Liver (tissue), 9 donors: ENCODE measurements around the gene CLUH. TPM values are rescaled to one million over a fixed set of nuclear protein-coding genes. Genes with fewer than 3 reads are reported as not detected.
A peak's percentile ranks its signal among the peaks of the same experiment; 100 is the strongest.

Experiments
- DNase-seq: peaks from one replicate; pipeline ENCODE4 v3.0.0-alpha.2; 2017; ENCODE audit warnings: low spot score
- H3K27ac ChIP-seq, 2 donors: one replicate each; pipeline ENCODE4 v1.7.0; 2013; ENCODE audit warnings: inconsistent platforms in 2 of 2, low read length in 2 of 2, control low read depth in 1 of 2, low read depth in 1 of 2, mild to moderate bottlenecking in 1 of 2
- H3K27me3 ChIP-seq, 4 donors: one replicate each; pipeline versions ENCODE4 v1.6.1 to v1.7.0; 2013; ENCODE audit warnings: low read length in 3 of 4, inconsistent platforms in 1 of 4, mild to moderate bottlenecking in 1 of 4, moderate library complexity in 1 of 4; ENCODE audit not compliant: control insufficient read depth in 4 of 4, insufficient read depth in 4 of 4
- H3K36me3 ChIP-seq, 4 donors: one replicate each; pipeline versions ENCODE4 v1.6.1 to v1.7.0; 2013; ENCODE audit warnings: low read length in 3 of 4, mild to moderate bottlenecking in 3 of 4, low read depth in 1 of 4, moderate library complexity in 1 of 4; ENCODE audit not compliant: control insufficient read depth in 4 of 4, insufficient read depth in 3 of 4
- H3K4me1 ChIP-seq, 4 donors: one replicate each; pipeline versions ENCODE4 v1.6.1 to v1.7.0; 2013; ENCODE audit warnings: low read length in 3 of 4, mild to moderate bottlenecking in 3 of 4, moderate library complexity in 1 of 4; ENCODE audit not compliant: control insufficient read depth in 4 of 4, insufficient read depth in 4 of 4
- H3K4me3 ChIP-seq, 3 donors: one replicate each; pipeline versions ENCODE4 v1.6.1 to v1.7.0; 2013; ENCODE audit warnings: low read length in 3 of 3, control low read depth in 1 of 3, low read depth in 1 of 3, mild to moderate bottlenecking in 1 of 3
- H3K9ac ChIP-seq, 2 donors: one replicate each; pipeline ENCODE4 v1.7.0; 2013; ENCODE audit warnings: low read length in 2 of 2, mild to moderate bottlenecking in 2 of 2, moderate library complexity in 2 of 2, control low read depth in 1 of 2, low read depth in 1 of 2
- H3K9me3 ChIP-seq, 4 donors: one replicate each; pipeline versions ENCODE4 v1.6.1 to v1.7.0; 2013; ENCODE audit warnings: low read length in 3 of 4; ENCODE audit not compliant: control insufficient read depth in 4 of 4
- ATF3 ChIP-seq: IDR thresholded peaks from 2 replicates; pipeline ENCODE4 v1.6.1; 2016; ENCODE audit warnings: antibody characterized with exemption
- CTCF ChIP-seq: fragments of 150-350 bp; IDR thresholded peaks from 2 replicates; pipeline ENCODE4 v1.5.1; 2017; ENCODE audit warnings: improper control_type of control experiment, low read depth, low read length; ENCODE audit not compliant: missing input control
- EGR1 ChIP-seq, 2 donors: IDR thresholded peaks; 2 replicates each; pipeline ENCODE4 v1.6.1; 2016 to 2018; ENCODE audit warnings: antibody characterized with exemption in 2 of 2, low read depth in 2 of 2
- FOXA1 ChIP-seq: IDR thresholded peaks from 2 replicates; pipeline ENCODE4 v1.6.1; 2016; ENCODE audit warnings: antibody characterized with exemption
- FOXA2 ChIP-seq: IDR thresholded peaks from 2 replicates; pipeline ENCODE4 v1.6.1; 2016; ENCODE audit warnings: antibody characterized with exemption
- GABPA ChIP-seq, 2 donors: IDR thresholded peaks in 1 of 2; conservative IDR thresholded peaks in 1 of 2; 2 replicates each; pipeline ENCODE4 v1.6.1; 2016; ENCODE audit warnings: antibody characterized with exemption in 2 of 2, mild to moderate bottlenecking in 1 of 2, moderate library complexity in 1 of 2
- HNF4A ChIP-seq, 2 donors: conservative IDR thresholded peaks; 2 replicates each; pipeline ENCODE4 v1.6.1; 2016; ENCODE audit warnings: antibody characterized with exemption in 2 of 2, mild to moderate bottlenecking in 2 of 2
- HNF4G ChIP-seq: IDR thresholded peaks from 2 replicates; pipeline ENCODE4 v1.6.1; 2016; ENCODE audit warnings: antibody characterized with exemption
- JUND ChIP-seq, 2 donors: IDR thresholded peaks; 2 replicates each; pipeline ENCODE4 v1.6.1; 2016; ENCODE audit warnings: antibody characterized with exemption in 2 of 2
- NR2F2 ChIP-seq: IDR thresholded peaks from 2 replicates; pipeline ENCODE4 v1.6.1; 2016; ENCODE audit warnings: antibody characterized with exemption
- RAD21 ChIP-seq, 2 donors: IDR thresholded peaks; 2 replicates each; pipeline ENCODE4 v1.6.1; 2016; ENCODE audit warnings: antibody characterized with exemption in 2 of 2, mild to moderate bottlenecking in 2 of 2
- RXRA ChIP-seq, 2 donors: IDR thresholded peaks; 2 replicates each; pipeline ENCODE4 v1.6.1; 2017 to 2018; ENCODE audit warnings: antibody characterized with exemption in 2 of 2, mild to moderate bottlenecking in 1 of 2
- SP1 ChIP-seq: IDR thresholded peaks from 2 replicates; pipeline ENCODE4 v1.6.1; 2018; ENCODE audit warnings: antibody characterized with exemption, mild to moderate bottlenecking
- TAF1 ChIP-seq: conservative IDR thresholded peaks from 2 replicates; pipeline ENCODE4 v1.6.1; 2016; ENCODE audit warnings: antibody characterized with exemption, mild to moderate bottlenecking
- YY1 ChIP-seq: IDR thresholded peaks from 2 replicates; pipeline ENCODE4 v1.6.1; 2016; ENCODE audit warnings: antibody characterized with exemption, mild to moderate bottlenecking
- WGBS: extraction: QIAGEN DNeasy Blood & Tissue Kit; methylation state at CpG from one replicate; pipeline ENCODE4 v1.1.7; 2013; 5-methylcytosine and 5-hydroxymethylcytosine counted together
- polyA plus RNA-seq, 2 donors: library from polyadenylated mRNA; stranded (reverse) in 1 of 2; unstranded in 1 of 2; fragments of 200-250 nt in 1 of 2; fragments of >200 nt in 1 of 2; fragmentation: Nextera tagmentation in 1 of 2; extraction: Ambion mirVana in 1 of 2; gene quantifications; one replicate each; pipeline versions ENCODE4 v1.2.1 to v1.2.3, GENCODE V29; 2013 to 2015
- total RNA-seq, 2 donors: library from RNA; depleted of rRNA; stranded (reverse); fragments of >200 nt; gene quantifications; one replicate each; pipeline ENCODE4 v1.2.3, GENCODE V29; 2014
- TF ChIP-seq, protein P1 (sequence below): IDR thresholded peaks from 2 replicates; pipeline ENCODE4 v1.6.1; 2016; ENCODE audit warnings: antibody characterized with exemption
- TF ChIP-seq, protein P2 (sequence below): IDR thresholded peaks from 2 replicates; pipeline ENCODE4 v1.6.1; 2016; ENCODE audit warnings: antibody characterized with exemption, mild to moderate bottlenecking
- TF ChIP-seq, protein P3 (sequence below): IDR thresholded peaks from 2 replicates; pipeline ENCODE4 v1.6.1; 2016; ENCODE audit warnings: antibody characterized with exemption
- donor health status: healthy.
- donor health status: healthy.
- donor health status: healthy.
- donor health status: healthy.
- donor health status: healthy.

Gene CLUH
- total and polyA plus RNA-seq, 4 donors: 40.2 to 224 (median 102) TPM

DNA sequence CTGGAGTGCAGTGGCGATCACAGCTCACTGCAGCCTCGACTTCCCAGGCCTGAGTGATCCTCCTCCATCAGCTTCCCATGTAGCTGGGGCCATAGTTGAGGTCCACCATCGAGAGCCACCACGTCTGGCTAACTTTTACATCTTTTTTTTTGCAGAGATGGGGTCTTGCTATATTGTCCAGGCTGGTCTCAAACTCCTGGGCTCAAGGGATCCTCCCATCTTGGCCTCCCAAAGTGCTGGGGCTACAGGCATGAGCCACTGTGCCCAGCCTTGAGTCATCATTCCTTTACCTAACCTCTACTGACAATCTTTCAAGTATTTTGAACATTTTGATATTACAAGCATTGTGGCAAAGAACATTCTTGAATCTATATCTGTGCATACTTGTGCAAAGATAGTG is 47.3 kb upstream of the CLUH start:
- Histone ChIP-seq H3K27me3 (peaks cover 0 to 7% (median 3%) of the 10 kb centered on the region in 4 donors), H3K9me3 (no peaks in the 10 kb centered on the region), H3K9ac (no peak overlapping the region), H3K27ac (no peak overlapping the region), H3K4me3 (no peak overlapping the region), H3K4me1 (peaks cover 0 to 9% (median 4%) of the 10 kb centered on the region in 4 donors), H3K36me3 (no peaks in the 10 kb centered on the region)
- TF ChIP-seq EGR1 (IDR thresholded peaks at IDR 0.05; ENCODE audit: low read depth in 2 of 2): no peak
- TF ChIP-seq, protein P1, sequence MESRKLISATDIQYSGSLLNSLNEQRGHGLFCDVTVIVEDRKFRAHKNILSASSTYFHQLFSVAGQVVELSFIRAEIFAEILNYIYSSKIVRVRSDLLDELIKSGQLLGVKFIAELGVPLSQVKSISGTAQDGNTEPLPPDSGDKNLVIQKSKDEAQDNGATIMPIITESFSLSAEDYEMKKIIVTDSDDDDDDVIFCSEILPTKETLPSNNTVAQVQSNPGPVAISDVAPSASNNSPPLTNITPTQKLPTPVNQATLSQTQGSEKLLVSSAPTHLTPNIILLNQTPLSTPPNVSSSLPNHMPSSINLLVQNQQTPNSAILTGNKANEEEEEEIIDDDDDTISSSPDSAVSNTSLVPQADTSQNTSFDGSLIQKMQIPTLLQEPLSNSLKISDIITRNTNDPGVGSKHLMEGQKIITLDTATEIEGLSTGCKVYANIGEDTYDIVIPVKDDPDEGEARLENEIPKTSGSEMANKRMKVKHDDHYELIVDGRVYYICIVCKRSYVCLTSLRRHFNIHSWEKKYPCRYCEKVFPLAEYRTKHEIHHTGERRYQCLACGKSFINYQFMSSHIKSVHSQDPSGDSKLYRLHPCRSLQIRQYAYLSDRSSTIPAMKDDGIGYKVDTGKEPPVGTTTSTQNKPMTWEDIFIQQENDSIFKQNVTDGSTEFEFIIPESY: no peak
- TF ChIP-seq CTCF: no peak
- TF ChIP-seq JUND (IDR thresholded peaks at IDR 0.05): no peak
- TF ChIP-seq ATF3: no peak
- no peak for TF ChIP-seq GABPA (IDR thresholded peaks at IDR 0.05 in 1 of 2, conservative IDR thresholded peaks at IDR 0.05 in 1 of 2)
- no peak for DNase-seq
- WGBS: 72% methylated on average over 4 of the region's 4 CpGs

GRCh38 chr17:2755891-2756724 is 44.5 kb upstream of the CLUH start:
- DNase-seq: no peak
- H3K4me3 ChIP-seq: peak overlapping the region in 1 of 3 donors; percentile 50
- WGBS: 5% methylated on average over 46 of the region's 46 CpGs
- H3K27me3 ChIP-seq: peaks cover 0 to 7% (median 3%) of the 10 kb centered on the region in 4 donors
- H3K4me1 ChIP-seq: peaks cover 0 to 9% (median 4%) of the 10 kb centered on the region in 4 donors
- H3K36me3 ChIP-seq: no peaks in the 10 kb centered on the region
- no peak overlapping the region for H3K27ac ChIP-seq
- no peaks in the 10 kb centered on the region for H3K9me3 ChIP-seq
- no peak overlapping the region for H3K9ac ChIP-seq
- TF ChIP-seq HNF4G (no peak), CTCF (no peak), FOXA2 (no peak), NR2F2 (no peak), HNF4A (conservative IDR thresholded peaks at IDR 0.05) (no peak), TAF1 (no peak), RAD21 (IDR thresholded peaks at IDR 0.05) (no peak), YY1 (no peak), JUND (IDR thresholded peaks at IDR 0.05) (no peak), EGR1 (IDR thresholded peaks at IDR 0.05; ENCODE audit: low read depth in 2 of 2) (no peak), SP1 (no peak), GABPA (IDR thresholded peaks at IDR 0.05 in 1 of 2, conservative IDR thresholded peaks at IDR 0.05 in 1 of 2) (no peak), FOXA1 (no peak), RXRA (IDR thresholded peaks at IDR 0.05) (no peak)
- TF ChIP-seq, protein P2, sequence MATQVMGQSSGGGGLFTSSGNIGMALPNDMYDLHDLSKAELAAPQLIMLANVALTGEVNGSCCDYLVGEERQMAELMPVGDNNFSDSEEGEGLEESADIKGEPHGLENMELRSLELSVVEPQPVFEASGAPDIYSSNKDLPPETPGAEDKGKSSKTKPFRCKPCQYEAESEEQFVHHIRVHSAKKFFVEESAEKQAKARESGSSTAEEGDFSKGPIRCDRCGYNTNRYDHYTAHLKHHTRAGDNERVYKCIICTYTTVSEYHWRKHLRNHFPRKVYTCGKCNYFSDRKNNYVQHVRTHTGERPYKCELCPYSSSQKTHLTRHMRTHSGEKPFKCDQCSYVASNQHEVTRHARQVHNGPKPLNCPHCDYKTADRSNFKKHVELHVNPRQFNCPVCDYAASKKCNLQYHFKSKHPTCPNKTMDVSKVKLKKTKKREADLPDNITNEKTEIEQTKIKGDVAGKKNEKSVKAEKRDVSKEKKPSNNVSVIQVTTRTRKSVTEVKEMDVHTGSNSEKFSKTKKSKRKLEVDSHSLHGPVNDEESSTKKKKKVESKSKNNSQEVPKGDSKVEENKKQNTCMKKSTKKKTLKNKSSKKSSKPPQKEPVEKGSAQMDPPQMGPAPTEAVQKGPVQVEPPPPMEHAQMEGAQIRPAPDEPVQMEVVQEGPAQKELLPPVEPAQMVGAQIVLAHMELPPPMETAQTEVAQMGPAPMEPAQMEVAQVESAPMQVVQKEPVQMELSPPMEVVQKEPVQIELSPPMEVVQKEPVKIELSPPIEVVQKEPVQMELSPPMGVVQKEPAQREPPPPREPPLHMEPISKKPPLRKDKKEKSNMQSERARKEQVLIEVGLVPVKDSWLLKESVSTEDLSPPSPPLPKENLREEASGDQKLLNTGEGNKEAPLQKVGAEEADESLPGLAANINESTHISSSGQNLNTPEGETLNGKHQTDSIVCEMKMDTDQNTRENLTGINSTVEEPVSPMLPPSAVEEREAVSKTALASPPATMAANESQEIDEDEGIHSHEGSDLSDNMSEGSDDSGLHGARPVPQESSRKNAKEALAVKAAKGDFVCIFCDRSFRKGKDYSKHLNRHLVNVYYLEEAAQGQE: no peak
- TF ChIP-seq, protein P3, sequence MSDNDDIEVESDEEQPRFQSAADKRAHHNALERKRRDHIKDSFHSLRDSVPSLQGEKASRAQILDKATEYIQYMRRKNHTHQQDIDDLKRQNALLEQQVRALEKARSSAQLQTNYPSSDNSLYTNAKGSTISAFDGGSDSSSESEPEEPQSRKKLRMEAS: no peak
- TF ChIP-seq, protein P1: no peak
